ENCODE measurements around the gene CRX. TPM values are rescaled to one million over a fixed set of nuclear protein-coding genes. Genes with fewer than 3 reads are reported as not detected.
"Not testable (repeated sequence)": the region's sequence is repeated elsewhere in the genome, so short reads cannot be mapped to it uniquely, and the experiment has no call there.

CRX gene
- total RNA-seq, 1 experiment from 2014 or later, result 0.34 TPM

- in situ Hi-C loops (cut with HindIII; ENCODE audit: low sequenced_read_pairs), result no loop called here
These were observed 31.3 kb downstream of the CRX start for GRCh38 chr19:47853003-47853402.

GRCh38 chr19:47854459-47854858 lies 32.7 kb downstream of the CRX start:
- DNase-seq (ENCODE audit: low spot score), result no peak
- in situ Hi-C loops (cut with HindIII; ENCODE audit: low sequenced_read_pairs), result no loop called here

More at GRCh38 chr19:47853003-47853402, 31.3 kb downstream of the CRX start:
- DNase-seq (ENCODE audit: low spot score), result no peak

- in situ Hi-C loops (cut with HindIII; ENCODE audit: low sequenced_read_pairs); DNase-seq (ENCODE audit: low spot score): not testable (repeated sequence)
These were observed 36.5 kb downstream of the CRX start for GRCh38 chr19:47858231-47858630.

GRCh38 chr19:47858646-47859285 lies 37.0 kb downstream of the CRX start, which contains the start of gene TPRX2:
TPRX2 (plus strand) TSS chr19:47859235; CDS start chr19:47859247, 12 bp downstream.
- DNase-seq (ENCODE audit: low spot score); in situ Hi-C loops (cut with HindIII; ENCODE audit: low sequenced_read_pairs): not testable (repeated sequence)

GRCh38 chr19:47859838-47860237 lies 38.1 kb downstream of the CRX start:
- DNase-seq (ENCODE audit: low spot score); in situ Hi-C loops (cut with HindIII; ENCODE audit: low sequenced_read_pairs): not testable (repeated sequence)

- no peak for DNase-seq (ENCODE audit: low spot score)
These were observed 39.0 kb downstream of the CRX start for GRCh38 chr19:47860602-47861297.

GRCh38 chr19:47861630-47862029 lies 39.9 kb downstream of the CRX start:
- in situ Hi-C loops (cut with HindIII; ENCODE audit: low sequenced_read_pairs), result no loop called here
- DNase-seq (ENCODE audit: low spot score), result no peak

More at GRCh38 chr19:47860602-47861297, 39.0 kb downstream of the CRX start:
- in situ Hi-C loops (cut with HindIII; ENCODE audit: low sequenced_read_pairs), result no loop called here

- DNase-seq (ENCODE audit: low spot score), result peak; percentile 63
- in situ Hi-C loops (cut with HindIII; ENCODE audit: low sequenced_read_pairs), result no loop called here
These were observed 41.8 kb downstream of the CRX start for GRCh38 chr19:47863514-47863936.

GRCh38 chr19:47865166-47865565 lies 43.4 kb downstream of the CRX start:
- no peak for DNase-seq (ENCODE audit: low spot score)
- in situ Hi-C loops (cut with HindIII; ENCODE audit: low sequenced_read_pairs), result no loop called here

GRCh38 chr19:47878906-47879305 lies 57.2 kb downstream of the CRX start:
- DNase-seq (ENCODE audit: low spot score), result no peak
- in situ Hi-C loops (cut with HindIII; ENCODE audit: low sequenced_read_pairs), result no loop called here

GRCh38 chr19:47879385-47879784 lies 57.6 kb downstream of the CRX start:
- in situ Hi-C loops (cut with HindIII; ENCODE audit: low sequenced_read_pairs); DNase-seq (ENCODE audit: low spot score): not testable (repeated sequence)

GRCh38 chr19:47881757-47882156 lies 60.0 kb downstream of the CRX start:
- in situ Hi-C loops (cut with HindIII; ENCODE audit: low sequenced_read_pairs), result no loop called here
- DNase-seq (ENCODE audit: low spot score), result no peak

GRCh38 chr19:47882890-47883289 lies 61.2 kb downstream of the CRX start:
- DNase-seq (ENCODE audit: low spot score), result no peak
- in situ Hi-C loops (cut with HindIII; ENCODE audit: low sequenced_read_pairs), result no loop called here

GRCh38 chr19:47885067-47885463 lies 63.3 kb downstream of the CRX start:
- in situ Hi-C loops (cut with HindIII; ENCODE audit: low sequenced_read_pairs), result no loop called here
- no peak for DNase-seq (ENCODE audit: low spot score)

- no peak for DNase-seq (ENCODE audit: low spot score)
- in situ Hi-C loops (cut with HindIII; ENCODE audit: low sequenced_read_pairs), result no loop called here
These were observed 64.3 kb downstream of the CRX start, which contains the start of gene SULT2A1 for GRCh38 chr19:47886010-47886559. SULT2A1 (minus strand) TSS chr19:47886315; CDS start chr19:47886257, 58 bp downstream.

- in situ Hi-C loops (cut with HindIII; ENCODE audit: low sequenced_read_pairs), result no loop called here
- no peak for DNase-seq (ENCODE audit: low spot score)
These were observed 69.3 kb downstream of the CRX start for GRCh38 chr19:47890865-47891621.

- DNase-seq (ENCODE audit: low spot score), result no peak
- in situ Hi-C loops (cut with HindIII; ENCODE audit: low sequenced_read_pairs), result no loop called here
These were observed 69.8 kb downstream of the CRX start for GRCh38 chr19:47891622-47891922.

- DNase-seq (ENCODE audit: low spot score), result no peak
- in situ Hi-C loops (cut with HindIII; ENCODE audit: low sequenced_read_pairs), result no loop called here
These were observed 70.4 kb downstream of the CRX start for GRCh38 chr19:47891923-47892666.
